Peyer's patch (tissue), 4 donors: ENCODE measurements around the gene ARNT2.

Experiments used
- POLR2A ChIP-seq, 2 donors: fragments of 450-650 bp; IDR thresholded peaks; one replicate each; pipeline ENCODE4 v1.5.1; 2017; ENCODE audit warnings: antibody characterized with exemption in 2 of 2, mild to moderate bottlenecking in 2 of 2, moderate library complexity in 2 of 2
- TF ChIP-seq, protein P1 (sequence below), 6 experiments: fragments of 450-650 bp in 4 of 6; fragments of 200-600 bp in 2 of 6; sonication (generic) in 1 of 6; IDR thresholded peaks; one replicate each; pipeline ENCODE4 v1.5.1; 2017 to 2019; ENCODE audit warnings: antibody characterized with exemption in 6 of 6, mild to moderate bottlenecking in 3 of 6, moderate library complexity in 1 of 6

- TF ChIP-seq, protein P1, sequence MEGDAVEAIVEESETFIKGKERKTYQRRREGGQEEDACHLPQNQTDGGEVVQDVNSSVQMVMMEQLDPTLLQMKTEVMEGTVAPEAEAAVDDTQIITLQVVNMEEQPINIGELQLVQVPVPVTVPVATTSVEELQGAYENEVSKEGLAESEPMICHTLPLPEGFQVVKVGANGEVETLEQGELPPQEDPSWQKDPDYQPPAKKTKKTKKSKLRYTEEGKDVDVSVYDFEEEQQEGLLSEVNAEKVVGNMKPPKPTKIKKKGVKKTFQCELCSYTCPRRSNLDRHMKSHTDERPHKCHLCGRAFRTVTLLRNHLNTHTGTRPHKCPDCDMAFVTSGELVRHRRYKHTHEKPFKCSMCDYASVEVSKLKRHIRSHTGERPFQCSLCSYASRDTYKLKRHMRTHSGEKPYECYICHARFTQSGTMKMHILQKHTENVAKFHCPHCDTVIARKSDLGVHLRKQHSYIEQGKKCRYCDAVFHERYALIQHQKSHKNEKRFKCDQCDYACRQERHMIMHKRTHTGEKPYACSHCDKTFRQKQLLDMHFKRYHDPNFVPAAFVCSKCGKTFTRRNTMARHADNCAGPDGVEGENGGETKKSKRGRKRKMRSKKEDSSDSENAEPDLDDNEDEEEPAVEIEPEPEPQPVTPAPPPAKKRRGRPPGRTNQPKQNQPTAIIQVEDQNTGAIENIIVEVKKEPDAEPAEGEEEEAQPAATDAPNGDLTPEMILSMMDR (IDR thresholded peaks at IDR 0.05): no peak
- TF ChIP-seq POLR2A (IDR thresholded peaks at IDR 0.05): no peak
Measured at GRCh38 chr15:80487839-80488390, 83.7 kb downstream of the ARNT2 start.
